ENCODE measurements around the gene ATL3.
"Not testable (repeated sequence)": the region's sequence is repeated elsewhere in the genome, so short reads cannot be mapped to it uniquely, and the experiment has no call there.

Gene ATL3

DNA sequence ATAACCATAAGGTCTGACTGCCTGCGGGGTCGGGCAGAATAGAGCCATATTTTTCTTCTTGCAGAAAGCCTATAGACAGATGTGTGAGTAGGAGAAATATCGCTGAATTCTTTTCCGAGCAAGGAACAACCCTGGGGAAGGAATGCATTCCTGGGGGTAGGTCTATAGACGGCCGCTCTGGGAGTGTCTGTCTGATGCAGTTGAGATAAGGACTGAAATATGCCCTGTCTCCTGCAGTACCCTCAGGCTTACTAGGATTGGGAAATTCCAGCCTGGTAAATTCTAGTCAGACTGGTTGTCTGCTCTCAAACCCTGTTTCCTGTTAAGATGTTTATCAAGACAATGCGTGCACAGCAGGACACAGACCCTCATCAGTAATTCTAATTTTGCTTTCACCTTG lies 90.0 kb downstream of the ATL3 start:
- DNase-seq: not testable (repeated sequence)

DNA sequence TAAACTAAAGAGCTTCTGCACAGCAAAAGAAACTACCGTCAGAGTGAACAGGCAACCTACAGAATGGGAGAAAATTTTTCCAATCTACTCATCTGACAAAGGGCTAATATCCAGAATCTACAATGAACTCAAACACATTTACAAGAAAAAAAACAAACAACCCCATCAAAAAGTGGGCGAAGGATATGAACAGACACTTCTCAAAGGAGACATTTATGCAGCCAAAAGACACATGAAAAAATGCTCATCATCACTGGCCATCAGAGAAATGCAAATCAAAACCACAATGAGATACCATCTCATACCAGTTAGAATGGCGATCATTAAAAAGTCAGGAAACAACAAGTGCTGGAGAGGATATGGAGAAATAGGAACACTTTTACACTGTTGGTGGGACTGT lies 92.3 kb downstream of the ATL3 start:
- not testable (repeated sequence) for DNase-seq

DNA sequence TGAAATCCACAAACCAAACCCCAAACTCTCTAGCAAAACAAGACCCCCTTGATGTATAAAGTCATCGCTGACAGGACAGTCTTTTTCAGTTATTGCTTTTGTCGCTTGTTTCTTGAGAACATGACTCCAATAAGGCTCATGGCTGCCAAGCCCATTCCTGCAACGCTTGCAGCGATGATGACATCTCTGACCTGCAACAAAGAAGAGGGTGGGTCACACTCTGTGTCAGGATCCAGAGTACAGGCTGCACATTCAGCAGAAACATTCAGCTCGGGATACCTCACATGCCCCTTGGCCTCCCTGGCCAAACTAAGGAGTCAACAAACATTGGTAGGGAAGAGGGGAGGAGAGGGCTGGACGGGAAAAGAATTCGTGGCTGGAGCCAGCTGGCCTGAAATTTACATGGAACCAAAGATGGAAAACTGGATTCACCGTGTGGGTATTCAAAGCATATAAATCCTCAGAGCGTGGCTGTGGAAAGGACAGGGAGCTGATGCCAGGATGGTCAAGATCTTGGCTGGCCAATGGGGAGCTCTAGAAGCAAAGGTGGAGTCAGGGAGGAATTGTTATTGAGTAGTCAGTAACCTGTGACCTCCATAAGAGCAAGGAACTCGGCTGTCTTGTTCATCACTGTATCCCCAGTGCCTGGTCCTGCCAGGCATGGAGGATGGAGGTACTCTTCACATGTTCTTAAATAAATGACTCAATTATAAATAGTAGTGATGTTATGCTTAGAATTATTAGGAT lies 96.1 kb downstream of the ATL3 start:
- no peak for DNase-seq
